Stimulated activated memory B cell treated with anti-CD40 and anti-IgM and Interleukin-4, amounts not matched to agents 10 μg/mL and 1 μg/mL and 100 μg/mL, for 72 hours (primary cell): ENCODE measurements around the gene AHCY.
"Not testable (repeated sequence)": the region's sequence is repeated elsewhere in the genome, so short reads cannot be mapped to it uniquely, and the experiment has no call there.

Source experiments
- ATAC-seq: fragments of 150-1000 bp; cut with Tn5 transposase; 2 replicates; pipeline ENCODE4 v1.10.0; 2021
- H3K27ac Mint-ChIP-seq: one replicate; pipeline ENCODE4 v1.8.0; 2022; ENCODE audit warnings: mild to moderate bottlenecking, mixed read lengths
- H3K27me3 Mint-ChIP-seq: one replicate; pipeline ENCODE4 v1.8.0; 2022; ENCODE audit warnings: mixed read lengths
- H3K36me3 Mint-ChIP-seq: one replicate; pipeline ENCODE4 v1.8.0; 2022; ENCODE audit warnings: mixed read lengths
- H3K4me1 Mint-ChIP-seq: one replicate; pipeline ENCODE4 v1.8.0; 2022; ENCODE audit warnings: mixed read lengths
- H3K4me3 Mint-ChIP-seq: one replicate; pipeline ENCODE4 v1.8.0; 2022; ENCODE audit warnings: mild to moderate bottlenecking, moderate library complexity, mixed read lengths
- H3K9me3 Mint-ChIP-seq: one replicate; pipeline ENCODE4 v1.8.0; 2022; ENCODE audit warnings: mixed read lengths

The AHCY gene

DNA sequence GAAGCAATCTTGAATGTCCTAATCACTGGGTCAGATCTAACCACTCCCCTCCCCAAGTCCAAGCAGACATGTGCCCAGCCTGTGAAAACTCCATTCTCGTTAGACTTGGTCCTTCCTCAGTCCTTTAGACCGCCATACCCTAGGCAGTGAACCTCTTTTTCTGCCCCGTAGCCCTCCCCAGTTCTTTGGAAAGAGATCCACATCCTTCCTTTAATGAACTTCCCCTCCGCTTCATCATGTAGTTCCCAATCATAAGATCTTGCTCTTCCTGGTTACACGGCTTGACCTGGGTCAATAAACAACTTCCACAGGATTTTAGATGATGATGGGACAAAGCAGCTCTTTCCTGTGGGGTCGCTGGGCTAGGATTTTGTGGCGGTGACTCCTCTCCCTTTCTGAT, 9.6 kb downstream of the AHCY start:
- Mint-ChIP-seq H3K36me3 (peaks cover 68% of the 10 kb centered on the region), H3K4me3 (no peak overlapping the region), H3K27ac (no peak overlapping the region), H3K4me1 (peaks cover 5% of the 10 kb centered on the region), H3K9me3 (no peaks in the 10 kb centered on the region), H3K27me3 (no peaks in the 10 kb centered on the region)
- no peak for ATAC-seq

DNA sequence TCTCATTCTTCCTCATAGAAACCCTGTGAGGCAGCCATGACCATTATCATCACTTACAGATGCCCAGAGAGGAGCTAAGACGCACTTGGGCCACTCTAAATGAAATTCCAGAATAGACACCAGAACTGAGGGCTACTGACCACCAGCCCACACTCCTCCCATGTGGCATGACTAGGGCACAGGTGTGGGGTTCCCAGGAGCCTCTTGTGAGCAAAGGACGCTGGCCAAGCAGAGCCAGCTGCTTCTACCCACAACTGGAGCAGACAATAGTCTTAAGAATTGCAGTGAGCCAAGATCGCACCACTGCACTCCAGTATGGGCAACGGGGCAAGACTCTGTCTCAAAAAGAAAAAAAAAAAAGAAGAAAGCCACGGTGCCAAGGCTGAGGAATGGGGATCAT, 10.0 kb downstream of the AHCY start:
- H3K27me3 Mint-ChIP-seq, result no peaks in the 10 kb centered on the region
- H3K27ac Mint-ChIP-seq, result no peak overlapping the region
- peaks cover 5% of the 10 kb centered on the region for H3K4me1 Mint-ChIP-seq
- ATAC-seq, result no peak
- H3K4me3 Mint-ChIP-seq, result no peak overlapping the region
- peaks cover 72% of the 10 kb centered on the region for H3K36me3 Mint-ChIP-seq
- no peaks in the 10 kb centered on the region for H3K9me3 Mint-ChIP-seq

GRCh38 chr20:34292496-34292895, 10.7 kb downstream of the AHCY start:
- Mint-ChIP-seq H3K4me1 (peaks cover 5% of the 10 kb centered on the region), H3K9me3 (no peaks in the 10 kb centered on the region), H3K27me3 (no peaks in the 10 kb centered on the region), H3K27ac (no peak overlapping the region), H3K36me3 (peaks cover 79% of the 10 kb centered on the region), H3K4me3 (no peak overlapping the region)
- ATAC-seq, result no peak

- Mint-ChIP-seq H3K36me3 (peaks cover 89% of the 10 kb centered on the region), H3K9me3 (no peaks in the 10 kb centered on the region), H3K4me3 (no peak overlapping the region), H3K27ac (no peak overlapping the region), H3K4me1 (no peaks in the 10 kb centered on the region), H3K27me3 (no peaks in the 10 kb centered on the region)
- no peak for ATAC-seq
Measured at GRCh38 chr20:34290471-34290870, 12.7 kb downstream of the AHCY start.

DNA sequence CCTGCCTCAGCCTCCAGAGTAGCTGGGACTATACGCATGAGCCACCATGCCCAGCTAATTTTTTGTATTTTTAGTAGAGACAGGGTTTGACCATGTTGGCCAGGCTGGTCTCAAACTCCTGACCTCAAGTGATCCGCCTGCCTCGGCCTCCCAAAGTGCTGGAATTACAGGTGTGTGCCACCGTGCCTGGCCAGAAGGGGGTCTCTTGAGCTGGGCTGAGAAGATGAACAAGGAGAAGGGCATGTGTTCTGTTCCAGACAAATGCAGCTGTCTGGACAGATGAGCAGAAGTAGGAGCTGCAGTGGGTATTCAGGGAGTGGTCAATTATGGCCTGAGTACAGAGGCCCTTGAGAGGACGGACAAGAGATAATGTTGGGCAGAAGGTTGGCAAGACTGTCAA, 15.7 kb downstream of the AHCY start:
- ATAC-seq, H3K9me3 Mint-ChIP-seq, H3K4me3 Mint-ChIP-seq, H3K27me3 Mint-ChIP-seq, H3K27ac Mint-ChIP-seq, H3K4me1 Mint-ChIP-seq: not testable (repeated sequence)
- peaks cover 71% of the 10 kb centered on the region for H3K36me3 Mint-ChIP-seq

GRCh38 chr20:34285450-34285849, 17.7 kb downstream of the AHCY start:
- H3K4me1 Mint-ChIP-seq, result no peaks in the 10 kb centered on the region
- no peaks in the 10 kb centered on the region for H3K27me3 Mint-ChIP-seq
- no peak overlapping the region for H3K4me3 Mint-ChIP-seq
- no peak for ATAC-seq
- no peak overlapping the region for H3K27ac Mint-ChIP-seq
- no peaks in the 10 kb centered on the region for H3K9me3 Mint-ChIP-seq
- peaks cover 68% of the 10 kb centered on the region for H3K36me3 Mint-ChIP-seq

DNA sequence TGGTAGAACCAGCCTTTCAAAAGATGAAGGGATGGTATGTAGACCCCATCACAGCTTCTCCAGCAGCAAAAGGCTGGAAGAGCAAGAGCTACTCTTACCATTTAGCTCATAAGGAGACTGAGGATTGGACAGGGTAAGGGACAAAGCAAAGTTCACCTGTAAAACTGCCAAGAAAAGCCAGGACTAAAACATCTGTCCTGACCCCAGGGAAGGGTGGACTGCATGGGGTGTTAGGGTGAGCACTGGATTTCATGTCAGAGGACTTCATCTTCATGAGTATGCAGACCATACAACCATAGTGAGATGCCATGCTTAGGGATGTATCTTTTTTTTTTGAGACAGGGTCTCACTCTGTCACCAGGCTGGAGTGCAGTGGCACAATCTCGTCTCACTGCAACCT, 19.3 kb downstream of the AHCY start:
- no peak overlapping the region for H3K27ac Mint-ChIP-seq
- H3K9me3 Mint-ChIP-seq, result no peaks in the 10 kb centered on the region
- H3K36me3 Mint-ChIP-seq, result peaks cover 68% of the 10 kb centered on the region

GRCh38 chr20:34282041-34282440, 21.1 kb downstream of the AHCY start:
- Mint-ChIP-seq H3K27me3 (no peaks in the 10 kb centered on the region), H3K9me3 (no peaks in the 10 kb centered on the region), H3K27ac (no peak overlapping the region), H3K4me3 (no peak overlapping the region), H3K4me1 (no peaks in the 10 kb centered on the region), H3K36me3 (peaks cover 68% of the 10 kb centered on the region)
- no peak for ATAC-seq

More for the DNA sequence above, 19.3 kb downstream of the AHCY start:
- Mint-ChIP-seq H3K4me1 (no peaks in the 10 kb centered on the region), H3K27me3 (no peaks in the 10 kb centered on the region), H3K4me3 (no peak overlapping the region)
- ATAC-seq, result no peak

- ATAC-seq, result no peak
- Mint-ChIP-seq H3K4me1 (no peaks in the 10 kb centered on the region), H3K9me3 (no peaks in the 10 kb centered on the region), H3K27me3 (no peaks in the 10 kb centered on the region), H3K4me3 (no peak overlapping the region), H3K36me3 (peaks cover 67% of the 10 kb centered on the region), H3K27ac (no peak overlapping the region)
Measured at GRCh38 chr20:34281177-34281576, 22.0 kb downstream of the AHCY start.

DNA sequence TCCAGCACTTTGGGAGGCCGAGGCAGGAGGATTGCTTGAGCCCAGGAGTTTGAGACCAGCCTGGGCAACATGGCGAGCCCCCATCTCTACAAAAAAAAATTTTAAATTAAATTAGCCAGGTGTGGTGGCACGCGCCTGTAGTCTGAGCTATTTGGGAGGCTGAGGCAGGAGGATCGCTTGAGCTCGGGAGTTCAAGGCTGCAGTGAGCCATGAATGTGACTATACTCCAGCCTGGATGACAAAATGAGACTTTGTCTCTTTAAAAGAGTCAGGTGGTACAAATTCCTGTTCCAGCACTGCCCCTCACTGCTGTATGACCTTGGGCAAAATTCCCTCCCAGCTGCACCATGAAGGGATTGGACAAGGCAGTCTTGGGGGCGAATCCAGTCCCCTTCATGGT, 28.5 kb downstream of the AHCY start:
- Mint-ChIP-seq H3K27ac (no peak overlapping the region), H3K27me3 (peaks cover under 1% of the 10 kb centered on the region), H3K36me3 (peaks cover 65% of the 10 kb centered on the region), H3K4me3 (no peak overlapping the region), H3K4me1 (peaks cover 13% of the 10 kb centered on the region), H3K9me3 (no peaks in the 10 kb centered on the region)
- ATAC-seq, result no peak

GRCh38 chr20:34271956-34272355, 31.2 kb downstream of the AHCY start:
- peaks cover 25% of the 10 kb centered on the region for H3K4me1 Mint-ChIP-seq
- no peak overlapping the region for H3K27ac Mint-ChIP-seq
- peaks cover 16% of the 10 kb centered on the region for H3K27me3 Mint-ChIP-seq
- H3K4me3 Mint-ChIP-seq, result no peak overlapping the region
- H3K9me3 Mint-ChIP-seq, result no peaks in the 10 kb centered on the region
- peaks cover 50% of the 10 kb centered on the region for H3K36me3 Mint-ChIP-seq
- ATAC-seq, result no peak

GRCh38 chr20:34269996-34270627, 33.0 kb downstream of the AHCY start:
- no peak overlapping the region for H3K4me3 Mint-ChIP-seq
- no peak for ATAC-seq
- H3K36me3 Mint-ChIP-seq, result peaks cover 36% of the 10 kb centered on the region
- no peaks in the 10 kb centered on the region for H3K9me3 Mint-ChIP-seq
- H3K27me3 Mint-ChIP-seq, result peaks cover 16% of the 10 kb centered on the region
- peaks cover 25% of the 10 kb centered on the region for H3K4me1 Mint-ChIP-seq
- H3K27ac Mint-ChIP-seq, result no peak overlapping the region

DNA sequence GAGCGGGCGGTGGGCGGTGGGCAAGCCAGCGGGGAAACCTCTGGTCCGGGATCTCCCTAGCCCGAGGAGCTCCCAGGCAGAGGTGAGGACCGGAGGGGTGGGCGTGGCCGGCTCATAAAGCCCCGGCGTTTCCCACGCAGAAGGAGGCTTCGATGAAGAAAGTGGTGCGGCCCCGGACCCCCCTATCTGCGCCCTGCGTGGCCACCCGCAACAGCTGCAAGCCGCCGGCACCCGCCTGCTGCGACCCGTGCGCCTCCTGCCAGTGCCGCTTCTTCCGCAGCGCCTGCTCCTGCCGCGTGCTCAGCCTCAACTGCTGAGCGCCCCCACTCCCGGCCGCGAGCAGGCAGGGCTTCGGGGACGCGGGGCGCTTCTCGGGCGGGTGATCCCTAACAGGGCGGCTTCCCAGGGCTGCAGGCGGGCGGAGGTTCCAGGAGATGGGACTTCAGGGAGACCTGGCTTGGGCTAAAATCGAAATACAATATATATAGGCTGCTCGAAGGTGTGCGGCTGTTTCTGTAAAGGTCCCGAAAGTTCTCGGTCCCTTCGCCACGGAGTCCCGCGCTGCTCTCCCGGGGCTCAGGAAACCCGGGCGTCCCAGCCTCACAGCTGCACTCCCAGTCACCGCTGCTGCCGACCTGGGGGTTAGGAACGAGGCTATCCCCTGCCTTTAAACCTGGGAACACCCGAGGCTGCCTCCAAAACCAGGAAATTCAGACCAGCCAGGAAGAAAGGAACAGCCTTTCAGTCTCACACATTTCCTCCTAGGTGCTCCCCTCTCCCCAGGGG, 34.1 kb downstream of the AHCY start:
- ATAC-seq, result peak; percentile 50
- Mint-ChIP-seq H3K4me3 (peak overlapping the region; percentile 69), H3K9me3 (no peaks in the 10 kb centered on the region), H3K27me3 (peaks cover 16% of the 10 kb centered on the region), H3K4me1 (peaks cover 25% of the 10 kb centered on the region), H3K36me3 (peaks cover 36% of the 10 kb centered on the region), H3K27ac (peak overlapping the region; percentile 44)

DNA sequence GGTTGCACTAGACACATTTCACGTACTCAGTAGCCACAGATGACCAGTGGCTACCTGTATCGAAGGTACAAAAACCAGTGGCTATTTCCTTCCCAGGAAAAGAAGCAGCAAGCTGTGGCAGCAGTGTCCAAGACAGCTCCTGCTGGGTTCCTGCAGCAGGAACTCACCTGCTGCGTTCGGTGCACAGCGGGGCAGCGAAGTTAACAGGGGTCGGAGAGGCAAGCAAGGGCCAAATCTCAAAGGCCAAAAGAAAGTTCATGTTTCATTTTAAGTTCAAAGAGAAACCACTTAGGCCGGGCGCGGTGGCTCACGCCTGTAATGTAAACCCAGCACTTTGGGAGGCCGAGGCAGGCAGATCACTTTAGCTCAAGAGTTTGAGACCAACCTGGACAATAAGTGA, 35.0 kb downstream of the AHCY start:
- no peak overlapping the region for H3K4me3 Mint-ChIP-seq
- peaks cover 25% of the 10 kb centered on the region for H3K4me1 Mint-ChIP-seq
- no peak overlapping the region for H3K27ac Mint-ChIP-seq
- ATAC-seq, result no peak
- peaks cover 16% of the 10 kb centered on the region for H3K27me3 Mint-ChIP-seq
- no peaks in the 10 kb centered on the region for H3K9me3 Mint-ChIP-seq
- H3K36me3 Mint-ChIP-seq, result peaks cover 27% of the 10 kb centered on the region

DNA sequence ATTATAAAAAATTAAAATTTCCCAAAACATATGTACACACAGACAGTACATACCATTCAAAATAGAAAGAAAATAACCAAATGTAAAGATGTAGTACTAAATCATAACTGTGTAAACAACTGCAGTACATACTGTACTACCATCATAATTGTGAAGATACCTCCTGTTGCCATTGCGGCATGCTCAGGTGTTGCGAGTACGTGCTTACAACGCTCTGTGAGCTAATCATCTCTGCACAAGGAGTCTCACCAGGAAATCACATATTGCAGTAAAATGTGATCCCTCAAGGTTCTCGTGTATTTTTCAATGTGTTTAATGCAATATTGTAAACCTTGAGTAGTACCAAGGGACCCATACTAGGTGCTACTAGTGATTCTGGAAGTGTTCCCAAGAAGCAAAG, 39.0 kb downstream of the AHCY start:
- H3K4me3 Mint-ChIP-seq, result no peak overlapping the region
- no peak overlapping the region for H3K27ac Mint-ChIP-seq
- peaks cover 9% of the 10 kb centered on the region for H3K36me3 Mint-ChIP-seq
- H3K9me3 Mint-ChIP-seq, result no peaks in the 10 kb centered on the region
- ATAC-seq, result no peak
- H3K27me3 Mint-ChIP-seq, result peaks cover 11% of the 10 kb centered on the region
- H3K4me1 Mint-ChIP-seq, result peaks cover 13% of the 10 kb centered on the region

DNA sequence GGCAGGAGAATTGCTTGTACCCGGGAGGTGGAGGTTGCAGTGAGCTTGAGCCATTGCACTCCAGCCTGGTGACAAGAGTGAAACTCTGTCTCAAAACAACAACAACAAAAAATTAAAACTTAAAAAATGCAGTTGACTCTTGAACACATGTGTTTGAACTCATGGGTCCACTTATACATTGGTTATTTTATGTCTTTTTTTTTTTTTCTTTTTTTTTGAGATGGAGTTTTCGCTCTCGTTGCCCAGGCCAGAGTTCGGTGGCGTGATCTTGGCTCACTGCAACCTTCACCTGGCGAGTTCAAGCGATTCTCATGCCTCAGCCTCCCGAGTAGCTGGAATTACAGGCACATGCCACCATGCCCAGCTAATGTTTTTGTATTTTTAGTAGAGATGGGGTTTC, 39.7 kb downstream of the AHCY start:
- H3K27ac Mint-ChIP-seq, H3K4me3 Mint-ChIP-seq, H3K9me3 Mint-ChIP-seq, H3K27me3 Mint-ChIP-seq, H3K36me3 Mint-ChIP-seq, ATAC-seq, H3K4me1 Mint-ChIP-seq: not testable (repeated sequence)
